Neural cell (in vitro differentiated cells): ENCODE measurements around the gene MAPK4. TPM values are rescaled to one million over a fixed set of nuclear protein-coding genes. Genes with fewer than 3 reads are reported as not detected.
"Not testable (repeated sequence)": the region's sequence is repeated elsewhere in the genome, so short reads cannot be mapped to it uniquely, and the experiment has no call there.

Experiments used
- H2AFZ ChIP-seq: fragments of 200-600, 300-800 bp; sonication (generic), shearing (Covaris generic); 2 replicates; pipeline ENCODE4 v1.6.0; 2014; ENCODE audit warnings: low read depth, mild to moderate bottlenecking, antibody characterized with exemption, low read length, moderate library complexity
- H3F3A ChIP-seq: fragments of 200-600 bp; shearing (Covaris generic); 2 replicates; pipeline ENCODE4 v1.6.1; 2016; ENCODE audit warnings: mild to moderate bottlenecking, moderate library complexity, mixed read lengths, antibody characterized with exemption, low read length; ENCODE audit not compliant: insufficient read depth, poor library complexity, severe bottlenecking
- H3K27ac ChIP-seq: fragments of 200-600, 300-800 bp; sonication (generic), shearing (Covaris generic); 2 replicates; pipeline ENCODE4 v1.5.1; 2014; ENCODE audit warnings: mild to moderate bottlenecking, low read length, moderate library complexity
- H3K27me3 ChIP-seq: fragments of 300-800, 200-600 bp; sonication (generic), shearing (Covaris generic); 2 replicates; pipeline ENCODE4 v1.6.0; 2014; ENCODE audit warnings: mild to moderate bottlenecking, low read depth, low read length, moderate library complexity; ENCODE audit not compliant: insufficient read depth
- H3K36me3 ChIP-seq: fragments of 300-800, 200-600 bp; sonication (generic), shearing (Covaris generic); 2 replicates; pipeline ENCODE4 v1.5.1; 2014; ENCODE audit warnings: mild to moderate bottlenecking, antibody characterized with exemption, low read length, moderate library complexity; ENCODE audit not compliant: insufficient read depth
- H3K4me2 ChIP-seq: fragments of 300-800, 200-600 bp; sonication (generic), shearing (Covaris generic); 2 replicates; pipeline ENCODE4 v1.6.0; 2014; ENCODE audit warnings: mild to moderate bottlenecking, low read length
- H3K4me3 ChIP-seq: fragments of 300-800, 200-600 bp; sonication (generic), shearing (Covaris generic); 2 replicates; pipeline ENCODE4 v1.5.1; 2014; ENCODE audit warnings: mild to moderate bottlenecking, low read length, moderate library complexity
- H3K79me2 ChIP-seq: fragments of 200-600 bp; shearing (Covaris generic); replicated peaks from 2 replicates; pipeline ENCODE4 v1.6.0; 2014; ENCODE audit warnings: mild to moderate bottlenecking, low read length, moderate library complexity; ENCODE audit not compliant: insufficient read depth
- H3K9ac ChIP-seq: fragments of 300-800, 200-600 bp; sonication (generic), shearing (Covaris generic); 2 replicates; pipeline ENCODE4 v1.6.1; 2016; ENCODE audit warnings: mild to moderate bottlenecking, low read length, mixed read lengths
- H3K9me2 ChIP-seq: fragments of 200-600 bp; shearing (Covaris generic); 2 replicates; pipeline ENCODE4 v1.6.1; 2016; ENCODE audit warnings: mild to moderate bottlenecking, low read length, mixed read lengths; ENCODE audit not compliant: insufficient read depth
- H3K9me3 ChIP-seq: fragments of 200-600, 300-800 bp; sonication (generic), shearing (Covaris generic); 2 replicates; pipeline ENCODE4 v1.6.1; 2016; ENCODE audit warnings: mild to moderate bottlenecking, mixed run types, low read length, moderate library complexity, mixed read lengths
- H4K20me1 ChIP-seq: fragments of 200-600 bp; shearing (Covaris generic); 2 replicates; pipeline ENCODE4 v1.6.1; 2016; ENCODE audit warnings: mild to moderate bottlenecking, mixed run types; ENCODE audit not compliant: insufficient read depth
- CTCF ChIP-seq: fragments of 450-650 bp; IDR thresholded peaks from 2 replicates; pipeline ENCODE4 v1.5.1; 2014; ENCODE audit warnings: antibody characterized with exemption, mild to moderate bottlenecking, moderate library complexity; ENCODE audit not compliant: poor library complexity, severe bottlenecking
- EZH2 ChIP-seq: fragments of 200-600, 300-800 bp; shearing (Covaris generic), sonication (generic); IDR thresholded peaks from 2 replicates; pipeline ENCODE4 v1.6.1; 2014; ENCODE audit warnings: antibody characterized with exemption, low read length, borderline replicate concordance, mild to moderate bottlenecking; ENCODE audit not compliant: insufficient read depth, poor library complexity, severe bottlenecking
- MXI1 ChIP-seq: fragments of 450-650 bp; conservative IDR thresholded peaks from 2 replicates; pipeline ENCODE4 v1.6.1; 2014; ENCODE audit warnings: antibody characterized with exemption, mild to moderate bottlenecking; ENCODE audit not compliant: poor library complexity, severe bottlenecking
- POLR2AphosphoS5 ChIP-seq: IDR thresholded peaks from 2 replicates; pipeline ENCODE4 v1.6.1; 2012
- RAD21 ChIP-seq: fragments of 450-650 bp; conservative IDR thresholded peaks from 2 replicates; pipeline ENCODE4 v1.6.1; 2014; ENCODE audit warnings: antibody characterized with exemption, mild to moderate bottlenecking, moderate library complexity
- SMC3 ChIP-seq: fragments of 450-650 bp; conservative IDR thresholded peaks from 2 replicates; pipeline ENCODE4 v1.6.1; 2014; ENCODE audit warnings: antibody characterized with exemption, mild to moderate bottlenecking, moderate library complexity; ENCODE audit not compliant: poor library complexity
- TAF1 ChIP-seq: IDR thresholded peaks from 2 replicates; pipeline ENCODE4 v1.6.1; 2012; ENCODE audit warnings: low read depth
- polyA plus RNA-seq: library from polyadenylated mRNA; depleted of rRNA; stranded (reverse); fragments of >200 nt; gene quantifications from 2 replicates; pipeline ENCODE4 v1.2.3, GENCODE V29; 2014
- TF ChIP-seq, protein P1 (sequence below): IDR thresholded peaks from 2 replicates; pipeline ENCODE4 v1.6.1; 2012; ENCODE audit warnings: borderline replicate concordance

Gene MAPK4
- polyA plus RNA-seq, 1 donor from 2014 or later, result 12.7 TPM

DNA sequence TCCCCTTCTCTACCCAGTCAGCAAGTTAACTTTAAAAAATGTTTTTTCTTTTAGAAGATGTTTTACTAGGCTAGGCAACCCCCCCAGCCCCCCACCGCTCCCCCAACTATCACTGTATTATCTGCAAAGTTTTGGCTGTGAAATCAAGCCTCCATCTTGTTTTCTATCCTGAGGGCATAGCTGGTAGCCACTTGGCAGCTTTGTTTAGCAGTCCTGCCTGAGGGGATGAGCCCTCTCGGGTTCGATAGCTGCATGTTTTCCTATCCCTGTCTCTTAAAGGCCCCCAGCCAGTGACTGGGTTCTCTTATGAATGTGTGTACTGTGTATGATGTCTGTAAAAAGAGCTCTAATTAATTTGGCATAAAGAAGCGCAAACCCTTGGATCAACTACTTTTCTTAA lies 216.5 kb downstream of the MAPK4 start:
- Histone ChIP-seq H3K9me2 (no peaks in the 10 kb centered on the region), H3K36me3 (no peaks in the 10 kb centered on the region), H3K9me3 (no peaks in the 10 kb centered on the region), H3K4me3 (no peak overlapping the region), H2AFZ (no peak overlapping the region), H3K27ac (no peak overlapping the region), H3K4me2 (no peak overlapping the region), H3K27me3 (no peaks in the 10 kb centered on the region), H4K20me1 (no peaks in the 10 kb centered on the region), H3F3A (no peaks in the 10 kb centered on the region), H3K9ac (no peak overlapping the region), H3K79me2 (no peaks in the 10 kb centered on the region)
- TF ChIP-seq SMC3 (no peak), EZH2 (no peak), POLR2AphosphoS5 (no peak), RAD21 (no peak), TAF1 (no peak), MXI1 (no peak), CTCF (no peak)
- TF ChIP-seq, protein P1, sequence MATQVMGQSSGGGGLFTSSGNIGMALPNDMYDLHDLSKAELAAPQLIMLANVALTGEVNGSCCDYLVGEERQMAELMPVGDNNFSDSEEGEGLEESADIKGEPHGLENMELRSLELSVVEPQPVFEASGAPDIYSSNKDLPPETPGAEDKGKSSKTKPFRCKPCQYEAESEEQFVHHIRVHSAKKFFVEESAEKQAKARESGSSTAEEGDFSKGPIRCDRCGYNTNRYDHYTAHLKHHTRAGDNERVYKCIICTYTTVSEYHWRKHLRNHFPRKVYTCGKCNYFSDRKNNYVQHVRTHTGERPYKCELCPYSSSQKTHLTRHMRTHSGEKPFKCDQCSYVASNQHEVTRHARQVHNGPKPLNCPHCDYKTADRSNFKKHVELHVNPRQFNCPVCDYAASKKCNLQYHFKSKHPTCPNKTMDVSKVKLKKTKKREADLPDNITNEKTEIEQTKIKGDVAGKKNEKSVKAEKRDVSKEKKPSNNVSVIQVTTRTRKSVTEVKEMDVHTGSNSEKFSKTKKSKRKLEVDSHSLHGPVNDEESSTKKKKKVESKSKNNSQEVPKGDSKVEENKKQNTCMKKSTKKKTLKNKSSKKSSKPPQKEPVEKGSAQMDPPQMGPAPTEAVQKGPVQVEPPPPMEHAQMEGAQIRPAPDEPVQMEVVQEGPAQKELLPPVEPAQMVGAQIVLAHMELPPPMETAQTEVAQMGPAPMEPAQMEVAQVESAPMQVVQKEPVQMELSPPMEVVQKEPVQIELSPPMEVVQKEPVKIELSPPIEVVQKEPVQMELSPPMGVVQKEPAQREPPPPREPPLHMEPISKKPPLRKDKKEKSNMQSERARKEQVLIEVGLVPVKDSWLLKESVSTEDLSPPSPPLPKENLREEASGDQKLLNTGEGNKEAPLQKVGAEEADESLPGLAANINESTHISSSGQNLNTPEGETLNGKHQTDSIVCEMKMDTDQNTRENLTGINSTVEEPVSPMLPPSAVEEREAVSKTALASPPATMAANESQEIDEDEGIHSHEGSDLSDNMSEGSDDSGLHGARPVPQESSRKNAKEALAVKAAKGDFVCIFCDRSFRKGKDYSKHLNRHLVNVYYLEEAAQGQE, result no peak

- H3F3A ChIP-seq, H3K79me2 ChIP-seq, H3K9me3 ChIP-seq, H3K9ac ChIP-seq, H4K20me1 ChIP-seq, H3K9me2 ChIP-seq, H3K4me2 ChIP-seq, H3K27me3 ChIP-seq, H2AFZ ChIP-seq, H3K27ac ChIP-seq, H3K36me3 ChIP-seq, H3K4me3 ChIP-seq: not testable (repeated sequence)
Observed at GRCh38 chr18:50779021-50779420, 219.1 kb downstream of the MAPK4 start.

Other genes with a start within 250 kb of the MAPK4 start
- gene SKA1, start 185.0 kb upstream of the MAPK4 start, polyA plus RNA-seq, result 0.94 and 0.97 TPM in 2 replicates